DOHH2 (cell line): Measurements from ENCODE around the gene PPIE.
"Not testable (repeated sequence)": the region's sequence is repeated elsewhere in the genome, so short reads cannot be mapped to it uniquely, and the experiment has no call there.

Experiments used
- H3F3A ChIP-seq: fragments of 200-600 bp; sonication (generic), shearing (Covaris generic); 2 replicates; pipeline ENCODE4 v1.6.0; 2016; ENCODE audit warnings: antibody characterized with exemption, mild to moderate bottlenecking; ENCODE audit not compliant: control insufficient read depth, insufficient read depth
- H3K27ac ChIP-seq: fragments of 200-600 bp; sonication (generic); 2 replicates; pipeline ENCODE4 v1.5.1; 2014; ENCODE audit warnings: low read depth, mild to moderate bottlenecking, low read length, moderate library complexity
- H3K27me3 ChIP-seq: fragments of 200-600 bp; sonication (generic); 2 replicates; pipeline ENCODE4 v1.6.1; 2014; ENCODE audit warnings: mild to moderate bottlenecking, low read length, mixed read lengths; ENCODE audit not compliant: control insufficient read depth
- H3K36me3 ChIP-seq: fragments of 200-600 bp; sonication (generic); 2 replicates; pipeline ENCODE4 v1.6.1; 2014; ENCODE audit warnings: mild to moderate bottlenecking, low read length, moderate library complexity, mixed read lengths; ENCODE audit not compliant: control insufficient read depth
- H3K4me1 ChIP-seq: fragments of 200-600 bp; sonication (generic); 2 replicates; pipeline ENCODE4 v1.6.1; 2014; ENCODE audit warnings: mild to moderate bottlenecking, low read length, mixed read lengths; ENCODE audit not compliant: control insufficient read depth
- H3K4me2 ChIP-seq: fragments of 200-600 bp; sonication (generic); 2 replicates; pipeline ENCODE4 v1.6.0; 2014; ENCODE audit warnings: mild to moderate bottlenecking, low read length, moderate library complexity
- H3K4me3 ChIP-seq: fragments of 200-600 bp; sonication (generic); 2 replicates; pipeline ENCODE4 v1.5.1; 2014; ENCODE audit warnings: mild to moderate bottlenecking, low read length, mixed read lengths
- H3K79me2 ChIP-seq: fragments of 200-600 bp; sonication (generic); 2 replicates; pipeline ENCODE4 v1.6.1; 2014; ENCODE audit warnings: mild to moderate bottlenecking, low read length, mixed read lengths; ENCODE audit not compliant: control insufficient read depth
- H3K9me2 ChIP-seq: fragments of 200-600 bp; sonication (generic); replicated peaks from 2 replicates; pipeline ENCODE4 v1.6.1; 2014; ENCODE audit warnings: mild to moderate bottlenecking, low read length, mixed read lengths; ENCODE audit not compliant: control insufficient read depth
- H3K9me3 ChIP-seq: fragments of 200-600 bp; sonication (generic); 2 replicates; pipeline ENCODE4 v1.6.1; 2014; ENCODE audit warnings: antibody characterized with exemption, low read length, mixed read lengths; ENCODE audit not compliant: control insufficient read depth, insufficient read depth
- H4K20me1 ChIP-seq: fragments of 200-600 bp; sonication (generic); 2 replicates; pipeline ENCODE4 v1.6.0; 2014; ENCODE audit warnings: low read depth, mild to moderate bottlenecking, antibody characterized with exemption, low read length, moderate library complexity; ENCODE audit not compliant: control insufficient read depth, insufficient read depth
- CTCF ChIP-seq: fragments of 200-600 bp; sonication (generic); IDR thresholded peaks from one replicate; pipeline ENCODE4 v1.5.1; 2014; ENCODE audit warnings: antibody characterized with exemption, mild to moderate bottlenecking, low read depth, low read length; ENCODE audit not compliant: poor library complexity, severe bottlenecking
- EZH2phosphoT487 ChIP-seq: fragments of 200-600 bp; sonication (generic); IDR thresholded peaks from 2 replicates; pipeline ENCODE4 v1.6.1; 2017; ENCODE audit warnings: borderline replicate concordance, mild to moderate bottlenecking, antibody characterized with exemption, low read length, moderate library complexity, mixed read lengths

PPIE gene

DNA sequence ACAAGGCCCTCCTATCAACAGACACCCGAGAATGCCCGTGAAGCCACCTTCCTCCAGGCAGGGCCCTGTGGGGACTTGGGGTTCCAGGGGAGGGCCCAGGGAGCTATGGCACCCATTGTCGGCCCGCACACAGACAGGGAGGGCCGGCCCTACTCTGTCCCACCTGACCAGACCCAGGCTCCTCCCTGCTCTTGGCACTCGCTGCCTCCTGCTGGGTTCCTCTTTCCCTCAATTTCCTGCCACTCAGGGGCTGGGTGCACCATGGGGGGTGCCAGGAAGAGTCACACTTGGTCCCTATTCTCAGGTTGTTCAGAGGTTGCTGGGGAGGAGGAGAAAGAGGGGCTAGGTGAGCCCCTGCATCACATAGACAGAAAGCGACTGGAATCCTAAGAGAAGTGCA is 40.5 kb downstream of the PPIE start:
- Histone ChIP-seq H3K27me3 (no peaks in the 10 kb centered on the region), H3K4me2 (no peak overlapping the region), H3K27ac (no peak overlapping the region), H3K9me3 (no peaks in the 10 kb centered on the region), H3K4me1 (peaks cover 15% of the 10 kb centered on the region), H3F3A (peaks cover 8% of the 10 kb centered on the region; the same call in 1 of the 2 replicates), H3K4me3 (no peak overlapping the region), H4K20me1 (no peaks in the 10 kb centered on the region), H3K9me2 (no peaks in the 10 kb centered on the region), H3K36me3 (no peaks in the 10 kb centered on the region), H3K79me2 (no peaks in the 10 kb centered on the region)
- TF ChIP-seq EZH2phosphoT487 = no peak
- no peak for TF ChIP-seq CTCF

DNA sequence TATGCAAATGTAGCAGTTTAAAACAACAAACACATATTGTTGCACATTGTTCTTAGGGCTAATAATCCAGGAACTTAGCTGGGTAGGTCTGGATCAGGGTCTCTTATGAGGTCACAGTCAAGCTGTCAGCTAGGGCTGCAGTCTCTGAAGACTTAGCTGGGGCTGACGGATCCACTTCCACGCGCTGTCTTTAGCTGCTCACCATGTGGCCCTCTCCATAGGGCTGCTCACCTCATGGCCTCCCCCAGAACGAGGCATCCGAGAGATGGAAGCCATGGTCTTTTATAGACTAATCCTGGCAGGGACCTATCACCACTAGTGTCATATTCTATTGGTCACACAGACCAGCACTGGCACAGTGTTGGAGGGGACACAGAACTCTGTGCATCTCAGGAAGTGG is 41.1 kb downstream of the PPIE start:
- no peaks in the 10 kb centered on the region for H3K36me3 ChIP-seq
- H3K9me3 ChIP-seq = no peaks in the 10 kb centered on the region
- no peak overlapping the region for H3K4me2 ChIP-seq
- no peak overlapping the region for H3K4me3 ChIP-seq
- TF ChIP-seq EZH2phosphoT487 = no peak
- no peak for TF ChIP-seq CTCF
- H3K27me3 ChIP-seq = no peaks in the 10 kb centered on the region
- H3K9me2 ChIP-seq = no peaks in the 10 kb centered on the region
- H3K27ac ChIP-seq = no peak overlapping the region
- peaks cover 15% of the 10 kb centered on the region for H3K4me1 ChIP-seq
- H3F3A ChIP-seq = peaks cover 8% of the 10 kb centered on the region; the same call in 1 of the 2 replicates
- H4K20me1 ChIP-seq = no peaks in the 10 kb centered on the region
- H3K79me2 ChIP-seq = no peaks in the 10 kb centered on the region

- Histone ChIP-seq H3K9me2 (no peaks in the 10 kb centered on the region), H3K9me3 (no peaks in the 10 kb centered on the region), H3K4me2 (no peak overlapping the region), H3F3A (peaks cover 5% of the 10 kb centered on the region; the same call in 1 of the 2 replicates), H3K79me2 (no peaks in the 10 kb centered on the region), H3K27ac (no peak overlapping the region), H3K36me3 (no peaks in the 10 kb centered on the region), H3K4me3 (no peak overlapping the region), H3K4me1 (peaks cover 2% of the 10 kb centered on the region), H4K20me1 (no peaks in the 10 kb centered on the region), H3K27me3 (no peaks in the 10 kb centered on the region)
- no peak for TF ChIP-seq EZH2phosphoT487
- TF ChIP-seq CTCF = no peak
Measured at GRCh38 chr1:39781349-39781715, 42.6 kb downstream of the PPIE start.

GRCh38 chr1:39782103-39782502 is 43.4 kb downstream of the PPIE start:
- Histone ChIP-seq H4K20me1 (no peaks in the 10 kb centered on the region), H3K4me3 (no peak overlapping the region), H3K4me2 (no peak overlapping the region), H3K36me3 (no peaks in the 10 kb centered on the region), H3K27me3 (no peaks in the 10 kb centered on the region), H3K9me2 (no peaks in the 10 kb centered on the region), H3F3A (no peaks in the 10 kb centered on the region), H3K4me1 (no peaks in the 10 kb centered on the region), H3K79me2 (no peaks in the 10 kb centered on the region), H3K27ac (no peak overlapping the region), H3K9me3 (no peaks in the 10 kb centered on the region)
- TF ChIP-seq CTCF (no peak), EZH2phosphoT487 (no peak)

DNA sequence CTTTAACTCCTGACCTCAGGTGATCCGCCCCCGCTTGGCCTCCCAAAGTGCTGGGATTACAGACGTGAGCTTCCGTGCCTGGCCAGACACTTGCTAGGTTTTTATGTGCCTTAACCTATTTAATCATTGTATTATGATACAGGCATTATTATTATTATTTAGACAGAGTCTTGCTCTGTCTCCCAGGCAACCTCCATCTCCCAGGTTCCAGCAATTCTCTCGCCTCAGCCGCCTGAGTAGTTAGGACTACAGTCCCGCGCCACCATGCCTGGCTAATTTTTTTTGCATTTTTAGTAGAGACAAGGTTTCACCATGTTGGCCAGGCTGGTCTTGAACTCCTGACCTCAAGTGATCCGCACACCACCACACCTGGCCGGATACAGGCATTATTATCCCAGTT is 44.0 kb downstream of the PPIE start:
- not testable (repeated sequence) for H3K27me3 ChIP-seq, H3K4me3 ChIP-seq, H3K9me2 ChIP-seq, H3K4me1 ChIP-seq, H4K20me1 ChIP-seq, H3K36me3 ChIP-seq, H3K4me2 ChIP-seq, H3K79me2 ChIP-seq, H3K27ac ChIP-seq, H3F3A ChIP-seq, H3K9me3 ChIP-seq
